ENCODE data around the gene ADGRB3. TPM values are rescaled to one million over a fixed set of nuclear protein-coding genes. Genes with fewer than 3 reads are reported as not detected.

ADGRB3 gene
- total RNA-seq, 1 donor from 2014 or later, result 158 TPM

DNA sequence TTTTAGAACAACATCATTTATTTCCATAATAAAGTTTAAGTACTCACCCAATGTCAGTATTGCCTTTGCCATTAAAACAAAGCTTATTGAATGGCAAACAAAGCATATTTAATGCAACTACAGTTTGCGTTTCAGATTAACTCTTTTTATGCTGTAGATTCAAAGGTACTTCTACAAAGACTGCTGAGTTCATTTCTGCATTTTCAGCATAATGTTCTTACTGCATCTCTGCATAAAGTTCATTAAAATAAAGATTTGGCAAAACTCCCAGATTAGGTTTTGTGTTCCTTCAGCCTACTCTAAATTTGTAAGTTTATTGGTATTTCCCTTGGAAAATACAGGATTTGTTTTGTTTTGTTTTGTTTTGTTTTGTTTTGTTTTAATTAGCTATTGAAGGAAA lies 359.4 kb downstream of the ADGRB3 start:
- FAIRE-seq (no peak), DNase-seq (ENCODE audit: low spot score in 2 of 2) (no peak)

DNA sequence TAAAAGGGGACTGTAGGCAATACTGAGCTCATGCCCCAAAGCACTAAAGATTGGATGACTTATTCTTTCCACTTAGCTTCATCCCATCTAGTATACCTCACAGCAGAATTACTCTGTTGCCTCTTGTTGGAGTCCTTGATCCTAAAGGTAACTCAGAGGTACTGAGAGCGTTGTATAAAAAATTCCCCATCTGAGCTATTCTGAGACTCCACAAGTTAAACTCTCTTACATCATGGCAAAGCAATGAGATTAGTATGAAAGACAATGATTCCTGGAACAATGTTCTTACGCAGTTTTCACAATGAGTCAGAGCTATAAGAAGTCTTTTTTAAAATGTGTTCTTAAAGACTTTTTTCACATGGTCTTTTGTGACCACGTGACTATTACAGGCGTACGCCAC lies 370.1 kb downstream of the ADGRB3 start:
- FAIRE-seq (no peak), DNase-seq (ENCODE audit: low spot score in 2 of 2) (no peak)

DNA sequence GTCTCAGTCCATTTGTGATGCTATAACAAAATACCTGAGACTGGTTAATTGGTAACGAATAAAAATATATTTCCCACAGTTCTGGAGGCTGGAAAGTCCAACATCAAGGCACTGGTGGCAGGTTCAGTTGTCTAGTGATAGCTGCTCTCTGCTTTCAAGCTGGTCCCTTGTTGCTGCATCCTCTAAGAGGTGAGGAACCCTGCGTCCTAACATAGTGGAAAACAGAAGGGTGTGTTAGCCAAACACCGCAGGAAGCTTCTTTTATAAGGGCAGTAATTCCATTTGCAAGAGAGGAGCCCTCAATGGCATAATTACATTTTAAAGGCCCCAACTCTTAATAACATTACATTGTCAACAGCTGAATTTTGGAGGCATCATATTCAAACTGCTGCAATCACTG lies 372.7 kb downstream of the ADGRB3 start:
- DNase-seq (ENCODE audit: low spot score in 2 of 2) (no peak), FAIRE-seq (no peak)

DNA sequence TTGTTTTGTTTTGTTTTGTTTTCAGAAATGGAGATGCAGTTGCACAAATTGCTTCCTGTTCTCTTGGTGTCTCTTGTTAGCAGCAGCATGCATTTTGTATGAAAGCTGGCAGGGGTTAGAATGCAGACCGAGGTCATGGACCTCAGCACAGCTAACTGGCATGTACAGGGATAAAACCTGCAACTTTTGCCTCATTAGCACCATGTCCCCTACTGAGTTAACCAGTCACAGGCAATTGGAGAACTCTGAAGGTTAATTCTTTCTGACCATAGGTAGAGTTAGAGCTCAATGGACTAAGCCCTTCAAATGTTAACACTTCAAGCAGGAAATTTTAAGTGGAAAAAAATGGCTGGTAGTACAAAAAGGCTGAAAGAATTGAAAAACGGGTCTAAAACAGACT lies 377.1 kb downstream of the ADGRB3 start:
- DNase-seq (ENCODE audit: low spot score in 2 of 2) (no peak), FAIRE-seq (no peak)

DNA sequence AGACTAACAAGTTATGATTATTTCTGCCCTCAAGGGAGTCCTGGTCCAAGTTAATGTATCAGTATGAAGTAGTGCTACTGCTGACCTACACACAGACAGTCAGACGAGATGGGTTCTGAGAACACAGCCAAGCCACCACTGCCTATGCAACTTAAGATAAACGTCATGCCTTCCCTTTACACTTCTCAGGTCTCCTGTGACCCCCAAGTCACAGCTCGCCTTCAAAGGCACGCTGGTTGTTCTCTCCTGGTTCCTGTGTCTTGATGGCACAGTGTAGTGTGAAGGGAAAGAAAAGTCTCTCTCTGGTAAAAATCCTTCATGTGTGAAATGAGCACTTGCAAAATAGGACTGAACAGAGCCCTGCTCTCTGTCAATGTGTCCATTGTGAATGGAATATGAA lies 377.8 kb downstream of the ADGRB3 start:
- FAIRE-seq (no peak), DNase-seq (ENCODE audit: low spot score in 2 of 2) (no peak)

DNA sequence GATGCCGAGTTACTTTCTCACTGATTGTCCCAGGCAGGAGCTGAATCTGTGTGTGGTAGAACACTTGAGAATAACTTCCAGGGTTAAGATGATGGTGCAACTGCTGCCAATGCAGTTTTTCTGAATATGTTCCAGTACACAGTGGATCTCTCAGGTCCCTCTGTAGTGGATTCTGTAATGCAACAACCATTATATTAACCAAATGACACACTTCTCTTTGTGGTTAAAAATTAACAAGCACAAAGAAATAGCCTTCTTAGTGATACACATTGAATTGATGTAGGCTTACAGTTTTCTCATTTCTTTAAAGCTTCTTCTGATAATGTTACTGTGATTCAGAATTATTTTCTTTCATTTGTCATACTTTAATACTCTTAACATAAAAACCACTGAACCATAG lies 383.8 kb downstream of the ADGRB3 start:
- no peak for DNase-seq (ENCODE audit: low spot score in 2 of 2)
- no peak for FAIRE-seq

DNA sequence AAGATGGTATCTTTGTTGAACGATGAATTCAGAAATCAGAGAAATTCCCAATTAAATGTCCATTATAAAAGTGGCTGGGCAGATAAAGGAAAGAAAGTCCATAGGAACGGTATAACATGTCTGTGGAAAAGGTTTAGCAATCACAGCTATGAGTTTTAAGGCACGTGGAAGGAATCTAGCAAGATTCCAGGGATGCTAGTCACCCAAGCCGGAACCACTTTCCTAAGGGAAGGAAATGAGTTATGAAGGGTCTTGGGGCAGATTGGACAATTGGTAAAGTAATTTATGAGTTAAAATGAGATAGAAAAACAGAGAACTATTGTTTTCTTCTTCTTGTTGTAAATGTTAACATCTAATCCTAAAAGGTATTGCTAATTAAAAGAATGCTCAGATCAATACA lies 384.8 kb downstream of the ADGRB3 start:
- FAIRE-seq (no peak), DNase-seq (ENCODE audit: low spot score in 2 of 2) (no peak)

DNA sequence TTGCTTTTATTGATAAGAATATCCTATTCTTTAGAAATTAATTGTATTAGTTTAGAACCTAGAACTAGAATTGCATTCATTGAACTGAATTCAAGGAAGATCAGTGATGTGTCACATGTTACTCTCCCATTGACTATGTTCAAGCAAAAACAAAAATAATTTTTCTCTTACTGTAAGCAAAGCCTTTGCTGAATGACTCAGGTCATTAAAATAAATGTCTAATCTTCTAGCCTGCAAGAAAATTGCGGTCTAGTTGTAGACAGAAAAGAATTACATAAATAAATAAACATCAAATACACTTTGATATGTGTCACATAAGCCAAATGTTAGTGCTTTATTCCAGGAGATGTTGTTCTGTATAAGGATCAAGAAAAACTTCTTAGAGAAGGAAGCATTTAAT lies 387.9 kb downstream of the ADGRB3 start:
- DNase-seq (ENCODE audit: low spot score in 2 of 2), result no peak
- FAIRE-seq, result no peak

DNA sequence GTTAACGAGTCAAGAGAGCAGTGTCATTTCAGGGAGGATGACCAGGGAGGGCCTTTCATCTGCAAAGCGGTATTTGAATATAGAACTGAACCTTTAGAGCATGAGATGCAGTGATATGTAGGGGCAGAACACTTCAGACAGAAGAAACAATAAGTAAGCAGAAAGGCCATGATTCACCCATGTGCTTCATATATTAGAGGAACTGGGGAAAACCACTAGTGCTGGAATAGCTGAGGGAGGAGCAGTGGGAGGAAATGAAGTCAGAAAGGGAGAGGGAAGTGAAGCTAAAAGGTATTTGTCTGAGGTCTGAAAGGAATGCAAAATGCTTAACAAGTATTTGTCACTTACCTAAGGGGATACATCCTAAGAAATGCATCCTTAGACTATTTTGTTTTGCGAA lies 391.2 kb downstream of the ADGRB3 start:
- DNase-seq (ENCODE audit: low spot score in 2 of 2) (no peak), FAIRE-seq (no peak)

DNA sequence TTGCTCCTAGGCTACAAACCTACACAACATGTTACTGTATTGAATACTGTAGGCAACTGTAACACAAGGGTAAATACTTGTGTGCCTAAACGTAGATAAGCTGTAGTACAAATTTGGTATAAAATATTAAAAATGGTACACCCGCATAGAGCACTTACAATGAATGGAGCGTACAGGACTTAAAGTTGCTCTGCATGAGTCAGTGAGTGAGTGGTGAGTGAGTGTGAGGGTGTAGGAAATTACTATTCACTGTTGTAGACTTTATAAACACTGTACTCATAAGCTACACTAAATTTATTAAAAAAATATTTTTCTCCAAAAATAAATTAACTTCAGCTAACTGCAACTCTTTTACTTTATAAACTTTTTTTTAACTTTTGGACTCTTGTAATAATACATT lies 391.6 kb downstream of the ADGRB3 start:
- no peak for DNase-seq (ENCODE audit: low spot score in 2 of 2)
- no peak for FAIRE-seq

DNA sequence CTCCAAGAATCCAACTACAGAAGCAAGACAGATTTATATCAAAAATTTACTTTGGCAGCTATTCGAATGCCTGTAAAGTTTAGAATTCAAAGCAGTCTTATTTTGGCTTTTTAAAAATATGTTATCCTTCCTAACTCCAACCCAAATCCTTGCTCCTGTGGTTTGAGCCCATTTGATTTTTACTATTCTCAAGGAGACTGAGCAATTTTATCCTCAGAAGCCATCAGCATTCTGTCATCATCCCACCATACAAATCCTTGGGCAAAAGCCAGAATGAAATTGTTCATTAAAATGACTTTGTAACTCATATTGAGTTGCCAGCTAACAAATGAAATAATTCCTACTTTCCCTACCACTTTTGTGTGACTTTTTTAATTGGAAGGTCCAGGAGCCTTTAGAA lies 392.8 kb downstream of the ADGRB3 start:
- DNase-seq (ENCODE audit: low spot score in 2 of 2), result no peak
- FAIRE-seq, result no peak

DNA sequence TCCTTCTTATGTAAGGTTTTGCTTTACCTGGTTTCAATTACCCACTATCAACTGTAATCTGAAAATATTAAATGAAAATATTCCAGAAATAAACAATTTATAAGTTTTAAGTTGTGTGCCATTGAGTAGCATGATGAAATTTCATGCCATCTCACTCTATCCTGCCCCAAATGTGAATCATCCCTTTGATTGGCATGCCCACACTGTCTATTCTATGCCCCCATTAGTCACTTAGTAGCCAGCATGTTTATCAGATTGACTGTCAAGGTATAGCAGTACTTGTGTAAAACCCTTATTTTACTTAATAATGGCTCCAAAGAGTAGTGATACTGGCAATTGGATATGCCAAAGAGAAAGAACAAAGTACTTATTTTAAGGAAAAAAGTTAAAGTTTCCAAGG lies 403.8 kb downstream of the ADGRB3 start:
- FAIRE-seq, result no peak
- DNase-seq (ENCODE audit: low spot score in 2 of 2), result no peak

DNA sequence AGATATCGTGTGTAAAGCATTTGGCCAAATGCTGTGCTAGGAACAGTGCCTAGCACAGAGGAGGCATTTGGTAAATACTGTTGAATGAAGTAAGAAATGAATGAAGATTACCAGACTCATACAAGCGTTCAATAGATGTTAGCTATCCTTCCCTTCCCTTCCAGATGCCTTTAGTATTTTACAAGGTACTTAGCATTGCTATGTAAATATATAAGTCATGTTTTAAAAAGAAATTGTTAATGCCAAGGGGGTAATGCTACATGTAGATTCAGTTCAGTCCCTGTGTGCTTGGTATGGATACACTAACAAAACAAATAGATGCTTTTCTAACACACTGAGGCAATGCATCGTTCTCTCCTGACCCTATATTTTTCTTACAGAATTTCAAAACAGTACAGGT lies 407.2 kb downstream of the ADGRB3 start:
- FAIRE-seq (no peak), DNase-seq (ENCODE audit: low spot score in 2 of 2) (no peak)

DNA sequence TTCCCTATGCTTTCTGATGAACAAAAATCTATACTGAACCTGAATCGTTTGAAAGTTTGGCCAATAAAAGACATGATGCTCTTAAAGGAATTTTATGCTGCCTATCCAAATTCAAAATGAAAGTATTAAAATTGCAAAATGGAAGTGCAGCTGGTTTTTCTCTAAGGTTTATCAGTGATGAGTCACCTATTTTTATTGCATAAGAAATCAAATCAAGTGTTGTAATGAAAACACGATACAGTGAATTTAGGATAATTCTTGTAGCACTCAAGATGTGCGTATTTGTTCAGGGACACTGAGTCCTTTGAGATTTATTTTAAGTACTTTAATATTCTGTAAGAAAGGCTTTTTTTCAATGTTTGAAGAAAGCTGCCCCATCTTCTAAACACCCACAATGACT lies 409.5 kb downstream of the ADGRB3 start:
- DNase-seq (ENCODE audit: low spot score in 2 of 2) (no peak), FAIRE-seq (no peak)

DNA sequence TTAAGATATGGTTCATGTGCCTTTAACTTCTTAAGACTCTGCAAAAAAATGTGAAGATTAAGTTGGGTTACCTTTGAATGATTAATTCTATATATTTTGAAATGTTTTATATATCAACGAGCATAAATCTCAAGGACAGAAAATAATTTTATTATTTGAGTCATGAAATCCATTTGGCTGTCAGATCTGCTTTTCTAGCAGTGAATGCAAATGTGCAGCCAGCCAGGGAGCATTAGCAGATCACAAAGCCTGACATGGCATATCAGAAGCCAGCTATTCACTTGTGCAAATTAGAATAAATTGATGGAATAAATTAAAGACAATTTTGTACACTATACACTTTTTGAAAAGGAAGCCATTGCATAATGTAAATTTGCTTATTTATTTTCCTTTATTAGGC lies 424.3 kb downstream of the ADGRB3 start:
- DNase-seq (ENCODE audit: low spot score in 2 of 2), result no peak
- no peak for FAIRE-seq

DNA sequence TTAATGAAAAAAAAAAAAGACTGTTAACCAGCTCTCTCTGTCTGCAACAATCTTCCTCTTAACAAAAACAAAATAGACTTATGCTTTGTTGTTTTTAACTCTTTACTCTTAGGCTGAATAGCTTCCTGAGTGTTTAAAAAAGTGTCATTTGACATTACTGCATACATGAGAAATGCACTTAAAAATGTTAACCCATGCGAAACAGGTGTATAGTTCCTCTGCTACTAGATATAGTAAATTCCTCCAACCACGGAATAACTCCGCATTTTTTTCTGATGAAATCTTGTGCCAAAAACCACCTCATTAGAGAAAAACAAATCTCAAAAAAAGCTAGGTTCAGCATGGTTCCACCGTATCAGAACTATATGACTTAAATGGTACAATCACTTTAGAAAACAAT lies 426.0 kb downstream of the ADGRB3 start:
- DNase-seq (ENCODE audit: low spot score in 2 of 2) (no peak), FAIRE-seq (no peak)

DNA sequence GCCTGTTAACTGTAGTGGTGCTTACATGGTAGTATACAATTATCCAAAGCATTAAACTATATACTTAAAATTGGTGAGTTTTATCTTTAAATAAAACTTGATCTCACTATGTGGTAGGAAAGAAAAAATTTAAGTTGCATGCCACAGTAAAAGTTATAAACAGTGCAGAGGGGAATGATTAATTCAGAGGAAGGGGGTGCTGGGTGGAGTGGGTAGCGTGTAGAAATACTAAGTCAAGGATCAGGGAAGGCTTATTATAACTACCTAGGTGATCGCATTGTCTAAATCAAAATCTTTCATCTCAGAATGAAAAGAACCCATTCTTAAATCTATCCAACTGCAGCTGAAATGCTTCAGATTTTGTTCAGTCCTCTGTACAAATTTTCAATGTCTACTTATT lies 428.3 kb downstream of the ADGRB3 start:
- FAIRE-seq, result no peak
- no peak for DNase-seq (ENCODE audit: low spot score in 2 of 2)

DNA sequence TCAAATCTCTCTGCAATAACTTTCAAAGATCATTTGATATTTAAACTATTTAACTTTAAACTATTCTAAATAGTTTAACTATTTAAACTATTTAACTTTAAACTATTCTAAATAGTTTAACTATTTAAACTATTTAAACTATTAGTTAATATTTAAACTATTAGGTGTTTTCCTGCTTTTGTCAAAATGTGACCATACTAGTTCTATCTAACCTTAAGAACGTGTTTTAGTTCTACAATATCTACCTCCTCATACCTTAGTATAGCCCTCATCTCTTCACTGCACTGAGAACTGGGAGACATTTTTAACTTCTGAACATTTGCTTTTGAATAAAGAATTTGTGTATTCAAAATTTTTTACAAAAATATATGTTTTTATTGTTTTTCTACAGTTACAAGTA lies 429.1 kb downstream of the ADGRB3 start:
- peak; percentile 84 for FAIRE-seq
- no peak for DNase-seq (ENCODE audit: low spot score in 2 of 2)

DNA sequence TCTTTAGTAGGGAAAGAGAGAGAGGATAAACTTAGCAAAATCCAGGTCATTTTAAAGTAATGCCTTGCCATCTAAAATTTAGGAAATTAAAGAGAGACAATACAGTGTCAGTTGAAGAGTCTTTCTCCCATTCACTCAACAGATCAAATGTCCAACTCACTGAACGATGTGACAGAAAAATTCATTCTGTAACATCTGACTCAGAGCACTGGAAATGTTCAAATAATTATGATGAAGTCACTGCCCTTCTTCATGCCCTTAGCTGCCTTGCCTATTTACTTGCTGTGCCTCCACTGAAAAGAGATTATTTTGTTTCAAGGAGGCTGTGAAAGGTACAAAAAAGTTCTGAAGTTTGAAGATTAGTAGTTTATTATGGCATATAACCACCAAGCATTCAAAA lies 434.8 kb downstream of the ADGRB3 start:
- FAIRE-seq (no peak), DNase-seq (ENCODE audit: low spot score in 2 of 2) (no peak)

DNA sequence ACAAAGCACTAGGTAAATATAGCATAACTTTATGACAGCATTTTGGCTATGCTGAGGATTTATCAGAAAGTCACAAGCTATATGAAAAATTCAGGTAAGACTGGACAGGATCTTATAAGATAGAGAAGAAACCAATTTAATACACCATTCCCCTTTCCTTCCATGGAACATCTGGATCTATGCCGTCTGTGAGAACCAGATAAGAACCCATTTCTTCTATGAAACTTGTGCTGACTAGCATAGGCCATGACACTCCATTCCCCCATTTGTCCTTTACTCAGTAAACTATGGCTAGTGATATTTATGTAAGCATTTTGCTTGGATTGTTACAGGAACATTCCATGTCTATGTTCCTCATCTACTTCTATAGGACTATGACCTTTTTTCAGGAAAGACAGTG lies 437.7 kb downstream of the ADGRB3 start:
- DNase-seq (ENCODE audit: low spot score in 2 of 2) (no peak), FAIRE-seq (no peak)

DNA sequence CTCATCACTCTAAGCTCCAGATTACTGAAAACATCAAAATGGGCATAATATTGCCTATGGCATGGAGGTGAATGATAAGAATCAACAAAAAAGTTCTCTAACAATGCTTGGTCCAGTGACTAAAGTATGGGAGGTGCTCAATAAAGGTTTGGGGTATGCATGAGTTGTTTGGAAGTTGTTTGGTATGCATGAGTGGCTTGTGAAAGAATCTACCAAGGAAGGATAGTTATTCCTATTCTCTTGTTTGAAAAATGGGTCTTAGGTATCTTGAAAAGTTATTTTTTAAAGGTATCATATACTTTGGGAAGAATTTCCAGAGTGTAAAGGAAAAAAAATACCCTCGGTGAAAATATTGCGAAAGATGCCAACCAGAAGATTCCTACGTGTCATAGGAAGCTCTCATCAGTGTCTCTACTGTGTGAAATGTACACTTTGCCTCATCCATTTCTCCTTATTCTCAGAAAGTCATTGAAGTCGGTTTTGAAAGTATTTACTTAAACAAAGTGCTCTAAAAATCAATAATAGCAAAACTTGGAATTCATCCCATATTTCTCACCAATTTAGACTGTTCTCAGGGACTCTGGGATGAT lies 449.8 kb downstream of the ADGRB3 start:
- DNase-seq (ENCODE audit: low spot score in 2 of 2), result no peak
- FAIRE-seq, result no peak

DNA sequence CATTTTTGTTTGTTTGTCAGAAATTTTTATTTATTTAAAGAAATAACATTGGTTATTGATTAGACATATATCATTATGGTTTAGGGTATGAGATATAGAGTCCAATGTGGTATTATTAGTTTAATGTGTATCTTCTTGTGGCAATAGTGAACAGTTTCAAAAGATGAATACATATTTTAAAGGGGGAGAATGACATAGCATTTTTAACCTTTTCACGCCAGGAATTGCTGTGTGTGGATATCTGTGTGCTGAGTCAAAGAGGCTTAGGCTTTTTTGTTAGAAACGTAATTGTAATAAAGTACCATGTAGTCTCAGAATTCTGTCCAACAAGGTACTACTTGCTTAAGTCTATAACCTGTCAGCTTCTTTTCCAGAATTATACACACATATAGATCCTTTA lies 451.6 kb downstream of the ADGRB3 start:
- DNase-seq (ENCODE audit: low spot score in 2 of 2) (no peak), FAIRE-seq (no peak)

DNA sequence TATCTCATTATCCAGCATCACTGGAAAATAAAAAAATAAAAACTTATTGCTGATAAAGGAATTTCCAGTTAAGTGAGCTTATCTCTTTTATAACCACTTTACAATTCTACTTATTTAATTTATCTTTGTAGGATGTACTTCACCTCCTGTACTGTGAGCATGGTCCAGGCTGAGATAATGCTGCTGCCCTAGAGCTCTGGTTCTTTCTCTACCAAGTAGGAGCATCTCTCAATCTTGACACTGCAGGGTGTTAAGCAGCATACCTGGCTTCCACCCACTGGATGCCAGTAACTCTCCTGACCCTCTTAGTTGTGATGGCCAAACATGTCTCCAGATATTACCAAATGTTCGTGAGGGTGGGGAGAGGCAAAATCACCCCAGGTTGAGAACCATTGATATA lies 454.5 kb downstream of the ADGRB3 start:
- no peak for FAIRE-seq
- DNase-seq (ENCODE audit: low spot score in 2 of 2), result no peak
